ENCODE data around the gene PRKCB.

The PRKCB gene

DNA sequence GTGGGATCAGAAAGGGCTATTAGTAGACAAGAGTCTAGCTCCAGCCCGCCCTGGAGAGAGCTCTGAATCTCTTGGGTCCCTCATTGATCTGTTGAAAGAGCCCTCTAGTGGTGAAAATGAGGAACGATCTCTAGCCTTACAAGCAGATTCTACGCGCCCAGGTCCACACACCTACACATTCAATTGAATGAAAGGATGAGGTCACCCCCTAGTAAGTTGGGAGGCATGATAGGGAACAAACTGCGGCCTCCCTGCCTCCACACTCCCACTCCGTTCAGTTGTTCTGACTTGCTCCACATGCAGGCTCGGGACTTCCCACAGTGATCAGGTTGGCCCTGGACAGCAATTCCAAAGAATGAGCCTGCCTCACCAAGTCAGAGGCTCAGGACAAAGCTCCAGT, 417.4 kb downstream of the PRKCB start:
- DNase-seq (ENCODE audit: low spot score): peak; percentile 50

GRCh38 chr16:24255456-24256371, 419.9 kb downstream of the PRKCB start, which contains the start of gene CACNG3:
Gene CACNG3, plus strand, starts transcription at chr16:24256335. Its CDS starts 420 bp downstream, at chr16:24256755.
- DNase-seq (ENCODE audit: low spot score): peak; percentile 9

DNA sequence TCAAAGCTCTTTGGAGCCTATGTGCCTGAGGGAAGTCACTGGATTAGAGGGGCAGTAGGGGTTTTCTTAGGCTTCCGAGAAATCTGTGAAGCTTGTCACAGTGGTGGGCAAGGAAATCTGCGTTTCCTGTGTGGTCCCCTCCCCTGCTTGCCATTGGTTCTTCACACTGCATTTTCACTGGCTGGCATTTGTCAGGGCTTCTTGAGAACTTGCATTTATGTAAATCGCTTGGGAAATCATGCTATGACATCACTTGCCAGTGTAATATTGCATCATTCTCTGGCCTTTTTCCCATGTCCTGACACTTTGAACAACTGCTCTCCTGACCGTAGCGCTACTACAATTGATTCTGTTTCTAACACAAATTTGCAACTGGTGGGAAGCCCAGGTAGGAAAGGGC, 422.2 kb downstream of the PRKCB start:
- DNase-seq (ENCODE audit: low spot score): no peak

GRCh38 chr16:24258791-24259190, 423.0 kb downstream of the PRKCB start:
- no peak for DNase-seq (ENCODE audit: low spot score)

GRCh38 chr16:24262816-24263215, 427.0 kb downstream of the PRKCB start:
- DNase-seq (ENCODE audit: low spot score): no peak

All from CD4-positive, alpha-beta T cell treated with Interleukin-15 for 4 hours (primary cell).